Gastrocnemius medialis (tissue), 4 donors: ENCODE data around the gene BRSK1. TPM values are rescaled to one million over a fixed set of nuclear protein-coding genes. Genes with fewer than 3 reads are reported as not detected.
A peak's percentile ranks its signal among the peaks of the same experiment; 100 is the strongest.

ENCODE experiments used
- ATAC-seq, 2 donors: fragments of 150-250 bp; one replicate each; pipeline ENCODE4 v1.9.1; 2016
- DNase-seq, 2 donors: peaks; one replicate each; pipeline ENCODE4 v3.0.0-alpha.2; 2019
- H3K27ac ChIP-seq, 4 donors: fragments of 200-600 bp; sonication (generic); 1 replicate in 1 of 4; 2 replicates in 3 of 4; pipeline ENCODE4 v1.5.1; 2016 to 2018; ENCODE audit warnings: mild to moderate bottlenecking in 2 of 4, moderate library complexity in 1 of 4
- H3K27me3 ChIP-seq, 3 donors: fragments of 200-600 bp; sonication (generic) in 2 of 3; 1 replicate in 1 of 3; 2 replicates in 2 of 3; pipeline versions ENCODE4 v1.5.1 to v1.6.0; 2016 to 2019; ENCODE audit warnings: mild to moderate bottlenecking in 1 of 3, moderate library complexity in 1 of 3
- H3K36me3 ChIP-seq, 2 donors: fragments of 200-600 bp; sonication (generic) in 1 of 2; one replicate each; pipeline ENCODE4 v1.5.1; 2017 to 2018
- H3K4me1 ChIP-seq, 2 donors: fragments of 200-600 bp; sonication (generic) in 1 of 2; one replicate each; pipeline ENCODE4 v1.5.1; 2016 to 2017; ENCODE audit warnings: mild to moderate bottlenecking in 2 of 2
- H3K4me3 ChIP-seq, 4 donors: fragments of 200-600 bp; sonication (generic) in 3 of 4; 1 replicate in 1 of 4; 2 replicates in 3 of 4; pipeline ENCODE4 v1.5.1; 2016 to 2019; ENCODE audit warnings: mild to moderate bottlenecking in 2 of 4
- H3K9me3 ChIP-seq, 3 donors: fragments of 200-600 bp; sonication (generic) in 2 of 3; 1 replicate in 1 of 3; 2 replicates in 2 of 3; pipeline ENCODE4 v1.5.1; 2016 to 2019
- POLR2A ChIP-seq, 2 donors: fragments of 450-650 bp; IDR thresholded peaks; one replicate each; pipeline ENCODE4 v1.6.1; 2017; ENCODE audit warnings: antibody characterized with exemption in 2 of 2, mild to moderate bottlenecking in 2 of 2, moderate library complexity in 2 of 2
- in situ Hi-C, 4 donors: fragments of 200-750 bp; cut with MboI; loops; one replicate each; pipeline versions ENCODE4 v1.15.0 to v1.8.0; 2017; ENCODE audit warnings: low sequenced_read_pairs in 4 of 4
- intact Hi-C: fragments of 100-400 bp; cut with DNase I; formaldehyde crosslinking; loops from one replicate; pipeline ENCODE4 v1.15.1; 2023; ENCODE audit warnings: low total_unique reads
- total RNA-seq, 4 donors: library from RNA; depleted of rRNA; stranded (reverse); fragments of >200 nt; gene quantifications; one replicate each; pipeline versions ENCODE4 v1.1.0 to v1.2.3, GENCODE V29; 2016
- TF ChIP-seq, protein P1 (sequence below), 5 experiments: fragments of 450-650 bp in 3 of 5; fragments of 200-600 bp in 2 of 5; sonication (generic) in 2 of 5; IDR thresholded peaks in 4 of 5; conservative IDR thresholded peaks in 1 of 5; 1 replicate in 4 of 5; 2 replicates in 1 of 5; pipeline ENCODE4 v1.5.1; 2016 to 2019; ENCODE audit warnings: antibody characterized with exemption in 5 of 5, mild to moderate bottlenecking in 3 of 5, moderate library complexity in 3 of 5

The BRSK1 gene
- total RNA-seq, 4 donors from 2014 or later = not detected

DNA sequence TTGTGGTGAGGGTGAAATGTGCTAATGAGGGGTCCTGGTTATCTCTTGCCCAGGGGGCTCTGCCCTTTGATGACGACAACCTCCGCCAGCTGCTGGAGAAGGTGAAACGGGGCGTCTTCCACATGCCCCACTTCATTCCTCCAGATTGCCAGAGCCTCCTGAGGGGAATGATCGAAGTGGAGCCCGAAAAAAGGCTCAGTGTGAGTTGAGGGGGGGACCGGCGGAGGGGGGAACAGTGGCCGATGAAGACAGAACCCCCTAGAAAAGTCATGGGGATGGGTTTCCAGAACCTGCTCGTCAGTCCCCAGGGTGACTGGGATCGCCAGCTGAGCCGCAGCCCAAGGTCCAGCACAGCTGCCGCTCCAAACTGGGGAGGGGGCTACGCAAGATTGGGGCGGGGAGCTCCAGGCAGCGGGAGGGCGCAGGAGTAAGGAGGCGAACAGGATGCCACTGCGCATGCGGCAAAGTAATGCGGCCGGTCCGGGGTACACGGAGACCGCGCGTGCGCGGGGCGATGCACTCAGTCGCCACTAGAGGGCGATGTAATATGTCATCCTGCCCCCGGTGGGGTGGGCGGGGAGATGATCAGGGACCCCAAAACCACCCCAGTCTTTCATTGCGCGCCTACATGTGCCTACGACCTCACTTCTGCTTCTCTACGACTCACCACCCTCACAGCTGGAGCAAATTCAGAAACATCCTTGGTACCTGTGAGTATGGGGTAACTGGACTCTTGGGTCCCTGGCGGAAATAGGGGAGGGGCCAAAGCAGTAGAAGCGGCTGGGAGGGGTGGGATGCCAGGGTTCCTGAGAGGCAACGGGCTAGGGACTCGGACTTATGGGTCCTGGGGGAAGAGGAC lies 17.9 kb downstream of the BRSK1 start:
- no peaks in the 10 kb centered on the region for H3K36me3 ChIP-seq
- in situ Hi-C loops (no loop called here), intact Hi-C loops (loop anchor here (2.0 kb wide), 2 partner anchors 37 to 83 kb away; partner anchors contain the start of genes KMT5C, RPL28 and TMEM238)
- peaks cover 0 to 4% of the 10 kb centered on the region in 2 donors for H3K4me1 ChIP-seq
- TF ChIP-seq POLR2A (IDR thresholded peaks at IDR 0.05) = no peak
- TF ChIP-seq, protein P1, sequence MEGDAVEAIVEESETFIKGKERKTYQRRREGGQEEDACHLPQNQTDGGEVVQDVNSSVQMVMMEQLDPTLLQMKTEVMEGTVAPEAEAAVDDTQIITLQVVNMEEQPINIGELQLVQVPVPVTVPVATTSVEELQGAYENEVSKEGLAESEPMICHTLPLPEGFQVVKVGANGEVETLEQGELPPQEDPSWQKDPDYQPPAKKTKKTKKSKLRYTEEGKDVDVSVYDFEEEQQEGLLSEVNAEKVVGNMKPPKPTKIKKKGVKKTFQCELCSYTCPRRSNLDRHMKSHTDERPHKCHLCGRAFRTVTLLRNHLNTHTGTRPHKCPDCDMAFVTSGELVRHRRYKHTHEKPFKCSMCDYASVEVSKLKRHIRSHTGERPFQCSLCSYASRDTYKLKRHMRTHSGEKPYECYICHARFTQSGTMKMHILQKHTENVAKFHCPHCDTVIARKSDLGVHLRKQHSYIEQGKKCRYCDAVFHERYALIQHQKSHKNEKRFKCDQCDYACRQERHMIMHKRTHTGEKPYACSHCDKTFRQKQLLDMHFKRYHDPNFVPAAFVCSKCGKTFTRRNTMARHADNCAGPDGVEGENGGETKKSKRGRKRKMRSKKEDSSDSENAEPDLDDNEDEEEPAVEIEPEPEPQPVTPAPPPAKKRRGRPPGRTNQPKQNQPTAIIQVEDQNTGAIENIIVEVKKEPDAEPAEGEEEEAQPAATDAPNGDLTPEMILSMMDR (IDR thresholded peaks at IDR 0.05 in 4 of 5, conservative IDR thresholded peaks at IDR 0.05 in 1 of 5) = peak; percentile 69 to 97 (median 94)
- H3K27ac ChIP-seq = no peak overlapping the region
- no peaks in the 10 kb centered on the region for H3K9me3 ChIP-seq
- H3K27me3 ChIP-seq = no peaks in the 10 kb centered on the region
- peak; percentile 79 to 80 for ATAC-seq
- H3K4me3 ChIP-seq = peak overlapping the region; percentile 49 to 57 (median 52)
- DNase-seq = peak; percentile 53 to 72

DNA sequence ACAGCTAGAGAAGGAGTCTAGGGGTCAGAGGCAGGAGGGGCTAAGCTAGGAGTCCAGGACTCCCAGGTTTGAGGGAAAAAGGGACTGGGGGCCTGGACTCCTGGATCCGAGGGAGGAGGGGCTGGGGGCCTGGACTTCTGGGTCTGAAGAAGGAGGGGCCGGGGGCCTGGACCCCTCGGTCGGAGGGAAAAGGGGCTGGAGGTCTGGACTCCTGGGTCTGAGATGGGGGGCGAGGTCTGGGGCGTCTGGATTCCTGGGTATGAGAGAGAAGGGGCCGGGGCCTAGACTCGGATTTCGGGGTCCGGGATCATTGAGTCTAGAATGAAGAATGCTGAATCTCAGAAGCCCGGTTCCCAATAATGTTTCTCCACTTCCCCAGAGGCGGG lies 18.5 kb downstream of the BRSK1 start:
- H3K36me3 ChIP-seq = no peaks in the 10 kb centered on the region
- H3K4me3 ChIP-seq = peak overlapping the region in 1 of 4 donors; percentile 53

DNA sequence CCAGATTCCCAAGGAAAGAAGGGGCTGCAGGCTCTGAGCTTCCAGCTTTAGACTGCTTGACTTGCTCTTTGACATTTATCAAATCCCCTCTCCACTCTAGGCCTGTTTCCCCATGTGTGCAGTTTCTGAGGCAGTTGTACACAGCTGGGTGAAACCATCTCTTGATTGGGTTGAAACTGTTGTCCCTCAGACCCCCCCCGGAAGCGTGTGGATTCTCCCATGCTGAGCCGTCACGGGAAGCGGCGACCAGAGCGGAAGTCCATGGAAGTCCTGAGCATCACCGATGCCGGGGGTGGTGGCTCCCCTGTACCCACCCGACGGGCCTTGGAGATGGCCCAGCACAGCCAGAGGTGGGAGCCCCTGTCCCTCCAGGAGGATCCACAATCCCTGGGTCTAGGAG lies 19.7 kb downstream of the BRSK1 start:
- peak overlapping the region in 1 of 4 donors; percentile 31 for H3K27ac ChIP-seq
- intact Hi-C loops = no loop called here
- no peaks in the 10 kb centered on the region for H3K36me3 ChIP-seq
- DNase-seq (no peak), ATAC-seq (no peak)
- no peaks in the 10 kb centered on the region for H3K9me3 ChIP-seq
- H3K4me3 ChIP-seq = no peak overlapping the region
- H3K4me1 ChIP-seq = peaks cover 0 to 4% of the 10 kb centered on the region in 2 donors
- TF ChIP-seq, protein P1 (IDR thresholded peaks at IDR 0.05 in 4 of 5, conservative IDR thresholded peaks at IDR 0.05 in 1 of 5) = no peak
- no peak for TF ChIP-seq POLR2A (IDR thresholded peaks at IDR 0.05)
- in situ Hi-C loops = no loop called here
- H3K27me3 ChIP-seq = no peaks in the 10 kb centered on the region

More for the DNA sequence above, 18.5 kb downstream of the BRSK1 start:
- H3K27ac ChIP-seq = no peak overlapping the region
- ATAC-seq (peak in 1 of 2 donors; percentile 18), DNase-seq (no peak)
- in situ Hi-C loops = no loop called here
- peaks cover 0 to 4% of the 10 kb centered on the region in 2 donors for H3K4me1 ChIP-seq
- TF ChIP-seq POLR2A (IDR thresholded peaks at IDR 0.05) = no peak
- TF ChIP-seq, protein P1 (IDR thresholded peaks at IDR 0.05 in 4 of 5, conservative IDR thresholded peaks at IDR 0.05 in 1 of 5) = no peak
- no peaks in the 10 kb centered on the region for H3K27me3 ChIP-seq
- intact Hi-C loops = no loop called here
- no peaks in the 10 kb centered on the region for H3K9me3 ChIP-seq

DNA sequence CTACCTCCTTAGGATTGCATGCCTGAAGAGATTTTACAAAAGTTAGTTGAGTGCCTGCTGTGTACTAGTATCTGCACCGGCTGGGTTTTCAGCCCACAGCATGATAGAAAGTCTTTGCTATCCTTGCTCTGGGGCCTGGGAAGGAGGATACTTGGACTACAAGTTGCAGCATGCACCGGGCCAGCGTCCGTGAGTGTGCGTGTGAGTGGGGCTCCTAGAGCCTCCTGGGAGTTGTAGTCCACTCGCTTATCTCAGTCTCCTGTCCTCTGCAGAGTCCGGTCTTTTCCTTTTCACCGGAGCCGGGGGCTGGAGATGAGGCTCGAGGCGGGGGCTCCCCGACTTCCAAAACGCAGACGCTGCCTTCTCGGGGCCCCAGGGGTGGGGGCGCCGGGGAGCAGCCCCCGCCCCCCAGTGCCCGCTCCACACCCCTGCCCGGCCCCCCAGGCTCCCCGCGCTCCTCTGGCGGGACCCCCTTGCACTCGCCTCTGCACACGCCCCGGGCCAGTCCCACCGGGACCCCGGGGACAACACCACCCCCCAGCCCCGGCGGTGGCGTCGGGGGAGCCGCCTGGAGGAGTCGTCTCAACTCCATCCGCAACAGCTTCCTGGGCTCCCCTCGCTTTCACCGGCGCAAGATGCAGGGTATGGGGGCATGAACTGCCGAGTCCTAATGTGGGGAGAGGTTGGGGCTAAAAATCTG lies 20.6 kb downstream of the BRSK1 start:
- H3K4me1 ChIP-seq = peaks cover 0 to 4% of the 10 kb centered on the region in 2 donors
- intact Hi-C loops = no loop called here
- H3K9me3 ChIP-seq = no peaks in the 10 kb centered on the region
- no peak overlapping the region for H3K4me3 ChIP-seq
- ATAC-seq (peak in 1 of 2 donors; percentile 72), DNase-seq (peak in 1 of 2 donors; percentile 55)
- H3K27me3 ChIP-seq = no peaks in the 10 kb centered on the region
- in situ Hi-C loops = no loop called here
- TF ChIP-seq, protein P1 (IDR thresholded peaks at IDR 0.05 in 4 of 5, conservative IDR thresholded peaks at IDR 0.05 in 1 of 5) = no peak
- no peak for TF ChIP-seq POLR2A (IDR thresholded peaks at IDR 0.05)
- H3K27ac ChIP-seq = peak overlapping the region in 1 of 4 donors; percentile 13
- H3K36me3 ChIP-seq = no peaks in the 10 kb centered on the region
